ENCODE data around the gene UNK. TPM values are rescaled to one million over a fixed set of nuclear protein-coding genes. Genes with fewer than 3 reads are reported as not detected.
A peak's percentile ranks its signal among the peaks of the same experiment; 100 is the strongest.

UNK gene
- total RNA-seq, 1 donor from 2014 or later: 49.7 TPM

GRCh38 chr17:75762513-75763268 lies 21.9 kb upstream of the UNK start:
- no peaks in the 10 kb centered on the region for H3K4me1 Mint-ChIP-seq (ENCODE audit: unreplicated experiment)
- peak overlapping the region; percentile 79 for H3K4me3 Mint-ChIP-seq

GRCh38 chr17:75763269-75763607 lies 21.4 kb upstream of the UNK start:
- DNase-seq (ENCODE audit: extremely low spot score, unreplicated experiment): no peak
- Mint-ChIP-seq H3K27ac (no peak overlapping the region), H3K9me3 (no peaks in the 10 kb centered on the region), H3K36me3 (no peaks in the 10 kb centered on the region), H3K27me3 (no peaks in the 10 kb centered on the region), H3K4me3 (peak overlapping the region; percentile 20), H3K4me1 (ENCODE audit: unreplicated experiment) (no peaks in the 10 kb centered on the region)
- no peak for TF ChIP-seq CTCF (conservative IDR thresholded peaks at IDR 0.05)

More at GRCh38 chr17:75762513-75763268, 21.9 kb upstream of the UNK start:
- no peak for DNase-seq (ENCODE audit: extremely low spot score, unreplicated experiment)
- H3K27ac Mint-ChIP-seq: no peak overlapping the region
- TF ChIP-seq CTCF (conservative IDR thresholded peaks at IDR 0.05): no peak
- no peaks in the 10 kb centered on the region for H3K27me3 Mint-ChIP-seq
- H3K36me3 Mint-ChIP-seq: no peaks in the 10 kb centered on the region
- no peaks in the 10 kb centered on the region for H3K9me3 Mint-ChIP-seq

- H3K27ac Mint-ChIP-seq: peak overlapping the region; percentile 29
- no peaks in the 10 kb centered on the region for H3K36me3 Mint-ChIP-seq
- DNase-seq (ENCODE audit: extremely low spot score, unreplicated experiment): no peak
- no peaks in the 10 kb centered on the region for H3K9me3 Mint-ChIP-seq
- H3K4me1 Mint-ChIP-seq (ENCODE audit: unreplicated experiment): no peaks in the 10 kb centered on the region
- TF ChIP-seq CTCF (conservative IDR thresholded peaks at IDR 0.05): no peak
- H3K27me3 Mint-ChIP-seq: no peaks in the 10 kb centered on the region
- peak overlapping the region; percentile 78 for H3K4me3 Mint-ChIP-seq
Observed at GRCh38 chr17:75763613-75764416, 20.8 kb upstream of the UNK start.

- Mint-ChIP-seq H3K36me3 (no peaks in the 10 kb centered on the region), H3K4me3 (peak overlapping the region; percentile 78), H3K4me1 (ENCODE audit: unreplicated experiment) (no peaks in the 10 kb centered on the region), H3K27ac (no peak overlapping the region), H3K27me3 (no peaks in the 10 kb centered on the region), H3K9me3 (no peaks in the 10 kb centered on the region)
- no peak for DNase-seq (ENCODE audit: extremely low spot score, unreplicated experiment)
- TF ChIP-seq CTCF (conservative IDR thresholded peaks at IDR 0.05): no peak
Observed at GRCh38 chr17:75764417-75764710, 20.2 kb upstream of the UNK start.

- H3K9me3 Mint-ChIP-seq: no peaks in the 10 kb centered on the region
- peaks cover 4% of the 10 kb centered on the region for H3K4me1 Mint-ChIP-seq (ENCODE audit: unreplicated experiment)
- DNase-seq (ENCODE audit: extremely low spot score, unreplicated experiment): no peak
- no peaks in the 10 kb centered on the region for H3K27me3 Mint-ChIP-seq
- peak within 1 kb of the TSS; percentile 78 for H3K4me3 Mint-ChIP-seq
- no peaks in the 10 kb centered on the region for H3K36me3 Mint-ChIP-seq
- TF ChIP-seq CTCF (conservative IDR thresholded peaks at IDR 0.05): peak; percentile 59
- peak within 1 kb of the TSS; percentile 36 for H3K27ac Mint-ChIP-seq
Observed at GRCh38 chr17:75764711-75765421, 19.7 kb upstream of the UNK start, which contains the start of gene GALK1. Gene GALK1 (minus strand): TSS chr17:75765192. CDS start chr17:75765136, 56 bp downstream.

Measured in type B pancreatic cell (in vitro differentiated cells).